ENCODE results near the gene FANCE.

Gene FANCE

GRCh38 chr6:35454391-35455110, 2.4 kb downstream of the FANCE start:
- H3K4me3 ChIP-seq (ENCODE audit: low read depth, low read length), result no peak overlapping the region
- no peak for TF ChIP-seq CTCF (IDR thresholded peaks at IDR 0.05; ENCODE audit: low read depth, low read length)

- H3K4me3 ChIP-seq (ENCODE audit: low read depth, low read length), result no peak overlapping the region
- no peak for TF ChIP-seq CTCF (IDR thresholded peaks at IDR 0.05; ENCODE audit: low read depth, low read length)
These were observed 5.8 kb downstream of the FANCE start for GRCh38 chr6:35457907-35458306.

- H3K4me3 ChIP-seq (ENCODE audit: low read depth, low read length), result no peak overlapping the region
- TF ChIP-seq CTCF (IDR thresholded peaks at IDR 0.05; ENCODE audit: low read depth, low read length), result no peak
These were observed 9.1 kb downstream of the FANCE start for GRCh38 chr6:35461270-35461669.

GRCh38 chr6:35463292-35463691, 11.2 kb downstream of the FANCE start:
- no peak for TF ChIP-seq CTCF (IDR thresholded peaks at IDR 0.05; ENCODE audit: low read depth, low read length)
- no peak overlapping the region for H3K4me3 ChIP-seq (ENCODE audit: low read depth, low read length)

- no peak overlapping the region for H3K4me3 ChIP-seq (ENCODE audit: low read depth, low read length)
- TF ChIP-seq CTCF (IDR thresholded peaks at IDR 0.05; ENCODE audit: low read depth, low read length), result no peak
These were observed 13.5 kb downstream of the FANCE start for GRCh38 chr6:35465646-35466045.

GRCh38 chr6:35468181-35468979, 16.2 kb downstream of the FANCE start, which contains the start of gene RPL10A:
Gene RPL10A, plus strand, starts transcription at chr6:35468401. Its CDS starts 34 bp downstream, at chr6:35468435.
- H3K4me3 ChIP-seq (ENCODE audit: low read depth, low read length), result peak within 1 kb of the TSS; percentile 93
- TF ChIP-seq CTCF (IDR thresholded peaks at IDR 0.05; ENCODE audit: low read depth, low read length), result peak; percentile 95

Measured in WI38 (cell line).